ENCODE measurements around the gene TMEM181. TPM values are rescaled to one million over a fixed set of nuclear protein-coding genes. Genes with fewer than 3 reads are reported as not detected.
A peak's percentile ranks its signal among the peaks of the same experiment; 100 is the strongest.

TMEM181 gene
- 39.0 to 42.2 TPM (median 41.6 TPM) in 3 replicates for total RNA-seq
- long read RNA-seq, partial matches to known transcripts, result 2 of 29 reads
- long read RNA-seq, other reads (novel, unspliced or antisense), result 27 of 29 reads

- peak; percentile 21 for TF ChIP-seq CTCF (IDR thresholded peaks at IDR 0.05)
- H3K4me3 Mint-ChIP-seq (ENCODE audit: unreplicated experiment), result peak within 1 kb of the TSS; percentile 98
- H3K9me3 Mint-ChIP-seq (ENCODE audit: low read depth), result no peaks in the 10 kb centered on the region
- H3K27ac Mint-ChIP-seq (ENCODE audit: unreplicated experiment), result peak within 1 kb of the TSS; percentile 89
- H3K27me3 Mint-ChIP-seq (ENCODE audit: low read depth), result no peaks in the 10 kb centered on the region
- DNase-seq (ENCODE audit: low spot score), result no peak
- H3K36me3 Mint-ChIP-seq (ENCODE audit: low read depth), result no peaks in the 10 kb centered on the region
- H3K4me1 Mint-ChIP-seq (ENCODE audit: low read depth), result peaks cover 32% of the 10 kb centered on the region
These were observed at the start of gene TMEM181 for GRCh38 chr6:158559895-158560835. TSS of gene TMEM181 (plus strand) at chr6:158560091. CDS start at chr6:158560225, 134 bp downstream.

- no peaks in the 10 kb centered on the region for H3K27me3 Mint-ChIP-seq (ENCODE audit: low read depth)
- H3K9me3 Mint-ChIP-seq (ENCODE audit: low read depth), result no peaks in the 10 kb centered on the region
- peaks cover 4% of the 10 kb centered on the region for H3K4me1 Mint-ChIP-seq (ENCODE audit: low read depth)
- DNase-seq (ENCODE audit: low spot score), result no peak
- peaks cover 14% of the 10 kb centered on the region for H3K36me3 Mint-ChIP-seq (ENCODE audit: low read depth)
- no peak overlapping the region for H3K4me3 Mint-ChIP-seq (ENCODE audit: unreplicated experiment)
- TF ChIP-seq CTCF (IDR thresholded peaks at IDR 0.05), result no peak
- H3K27ac Mint-ChIP-seq (ENCODE audit: unreplicated experiment), result no peak overlapping the region
These were observed 47.1 kb upstream of the TMEM181 start for GRCh38 chr6:158512809-158513208.

- DNase-seq (ENCODE audit: low spot score), result no peak
- H3K9me3 Mint-ChIP-seq (ENCODE audit: low read depth), result no peaks in the 10 kb centered on the region
- no peak overlapping the region for H3K27ac Mint-ChIP-seq (ENCODE audit: unreplicated experiment)
- no peaks in the 10 kb centered on the region for H3K27me3 Mint-ChIP-seq (ENCODE audit: low read depth)
- no peak for TF ChIP-seq CTCF (IDR thresholded peaks at IDR 0.05)
- H3K4me1 Mint-ChIP-seq (ENCODE audit: low read depth), result peaks cover 12% of the 10 kb centered on the region
- H3K4me3 Mint-ChIP-seq (ENCODE audit: unreplicated experiment), result no peak overlapping the region
- peaks cover 13% of the 10 kb centered on the region for H3K36me3 Mint-ChIP-seq (ENCODE audit: low read depth)
These were observed 45.7 kb upstream of the TMEM181 start for GRCh38 chr6:158514176-158514575.

GRCh38 chr6:158514991-158515390, 44.9 kb upstream of the TMEM181 start:
- Mint-ChIP-seq H3K27ac (ENCODE audit: unreplicated experiment) (no peak overlapping the region), H3K27me3 (ENCODE audit: low read depth) (no peaks in the 10 kb centered on the region), H3K36me3 (ENCODE audit: low read depth) (peaks cover 13% of the 10 kb centered on the region), H3K4me1 (ENCODE audit: low read depth) (peaks cover 12% of the 10 kb centered on the region), H3K9me3 (ENCODE audit: low read depth) (no peaks in the 10 kb centered on the region), H3K4me3 (ENCODE audit: unreplicated experiment) (no peak overlapping the region)
- TF ChIP-seq CTCF (IDR thresholded peaks at IDR 0.05), result no peak
- DNase-seq (ENCODE audit: low spot score), result no peak

- Mint-ChIP-seq H3K9me3 (ENCODE audit: low read depth) (no peaks in the 10 kb centered on the region), H3K27me3 (ENCODE audit: low read depth) (no peaks in the 10 kb centered on the region), H3K36me3 (ENCODE audit: low read depth) (peaks cover 10% of the 10 kb centered on the region), H3K27ac (ENCODE audit: unreplicated experiment) (no peak overlapping the region), H3K4me1 (ENCODE audit: low read depth) (peaks cover 12% of the 10 kb centered on the region), H3K4me3 (ENCODE audit: unreplicated experiment) (no peak overlapping the region)
- TF ChIP-seq CTCF (IDR thresholded peaks at IDR 0.05), result no peak
- no peak for DNase-seq (ENCODE audit: low spot score)
These were observed 43.8 kb upstream of the TMEM181 start for GRCh38 chr6:158516098-158516497.

Measured in chondrocyte (in vitro differentiated cells).